NCI-H69 (cell line): ENCODE results near the gene DPYSL3.

ENCODE experiments used
- DNase-seq: peaks from one replicate; lab custom pipeline; 2025; lab: John Stamatoyannopoulos, UW

DPYSL3 gene

GRCh38 chr5:147403651-147404640 lies 105.9 kb downstream of the DPYSL3 start:
- no peak for DNase-seq

DNA sequence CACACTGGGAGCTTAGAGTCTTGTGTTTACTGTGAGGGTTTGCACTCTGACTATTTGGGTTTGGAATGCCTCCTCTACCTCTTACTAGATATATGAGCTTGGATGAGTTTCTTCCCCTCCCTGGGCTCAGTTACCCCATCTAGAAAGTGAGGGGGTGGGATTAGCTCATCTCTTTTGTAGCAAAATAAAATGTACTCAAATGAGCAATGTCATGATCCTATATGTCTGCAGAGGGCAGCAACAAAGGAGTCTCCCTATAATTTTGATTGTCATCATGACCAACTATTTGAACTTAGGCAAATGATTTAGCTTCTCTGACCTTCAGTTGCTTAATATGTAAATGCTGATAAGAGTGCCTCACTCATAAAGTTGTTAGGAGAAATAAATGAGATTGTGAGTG lies 109.0 kb downstream of the DPYSL3 start:
- no peak for DNase-seq

DNA sequence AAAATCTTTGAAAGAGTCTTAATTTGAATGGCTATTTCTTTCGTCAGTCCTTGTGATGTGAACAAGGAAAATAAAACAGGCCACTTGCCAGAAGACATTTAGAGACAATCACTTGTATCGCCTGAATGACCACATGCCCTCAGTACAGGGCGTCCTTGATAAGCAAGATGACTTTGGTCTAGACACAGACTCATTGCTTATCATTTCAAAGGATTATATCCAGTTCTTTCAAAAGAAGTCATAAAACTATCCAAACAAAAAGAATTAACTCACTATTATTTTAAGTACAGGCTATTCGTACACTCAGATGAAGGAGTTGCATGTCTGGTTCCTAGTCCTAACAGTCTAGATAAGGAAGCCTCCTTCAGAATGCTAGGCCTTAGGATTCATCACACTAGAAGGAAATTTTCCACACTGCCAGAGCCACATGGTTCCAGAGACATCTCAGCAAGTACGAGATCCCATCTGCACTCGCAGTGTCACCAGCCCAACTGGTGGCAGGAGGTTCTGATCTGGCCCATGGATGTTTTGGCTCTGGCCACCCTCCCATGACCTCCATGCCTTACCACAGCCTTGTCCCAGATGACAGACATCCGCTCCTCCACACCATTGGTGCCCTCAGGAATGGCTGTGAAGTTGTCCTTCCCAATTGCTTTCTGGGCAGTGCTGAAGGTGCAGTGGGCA lies 109.6 kb downstream of the DPYSL3 start:
- no peak for DNase-seq

GRCh38 chr5:147398860-147399259 lies 111.0 kb downstream of the DPYSL3 start:
- DNase-seq = no peak

GRCh38 chr5:147397616-147398015 lies 112.3 kb downstream of the DPYSL3 start:
- DNase-seq = no peak

DNA sequence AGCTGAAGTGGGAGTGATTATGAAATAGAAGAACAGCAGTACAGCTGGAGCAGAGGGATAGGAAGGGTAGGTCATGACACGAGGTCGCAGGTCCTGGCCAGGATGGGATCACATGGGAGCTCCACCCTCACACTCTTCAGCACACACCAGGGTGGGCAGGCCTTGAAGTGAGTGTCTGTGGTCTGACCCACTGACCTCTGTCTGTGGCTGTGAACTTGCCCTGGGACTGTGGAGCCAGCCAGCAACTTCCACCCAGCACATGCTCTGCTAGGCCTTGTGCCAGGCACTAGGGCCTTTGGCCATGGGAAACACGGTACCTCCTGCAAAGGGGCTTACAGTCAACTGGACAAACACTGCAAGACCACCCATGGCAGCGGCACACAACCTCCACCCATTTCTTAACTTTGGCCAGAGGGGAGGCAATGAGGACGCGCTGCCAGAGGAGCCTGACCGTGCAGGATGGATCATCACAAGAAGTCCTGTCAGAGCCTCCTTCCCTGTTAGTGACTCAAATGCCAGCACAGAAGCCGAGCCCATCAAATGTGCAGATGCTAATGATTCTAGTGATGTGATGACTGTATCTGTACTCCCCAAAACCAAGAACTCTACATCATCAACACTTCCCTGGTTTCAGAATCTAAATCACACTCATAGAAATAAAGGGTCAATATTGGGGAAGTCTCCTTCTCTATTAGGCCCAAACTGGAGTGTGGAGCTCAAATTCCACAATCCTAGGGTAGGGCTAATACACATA lies 113.6 kb downstream of the DPYSL3 start:
- no peak for DNase-seq

DNA sequence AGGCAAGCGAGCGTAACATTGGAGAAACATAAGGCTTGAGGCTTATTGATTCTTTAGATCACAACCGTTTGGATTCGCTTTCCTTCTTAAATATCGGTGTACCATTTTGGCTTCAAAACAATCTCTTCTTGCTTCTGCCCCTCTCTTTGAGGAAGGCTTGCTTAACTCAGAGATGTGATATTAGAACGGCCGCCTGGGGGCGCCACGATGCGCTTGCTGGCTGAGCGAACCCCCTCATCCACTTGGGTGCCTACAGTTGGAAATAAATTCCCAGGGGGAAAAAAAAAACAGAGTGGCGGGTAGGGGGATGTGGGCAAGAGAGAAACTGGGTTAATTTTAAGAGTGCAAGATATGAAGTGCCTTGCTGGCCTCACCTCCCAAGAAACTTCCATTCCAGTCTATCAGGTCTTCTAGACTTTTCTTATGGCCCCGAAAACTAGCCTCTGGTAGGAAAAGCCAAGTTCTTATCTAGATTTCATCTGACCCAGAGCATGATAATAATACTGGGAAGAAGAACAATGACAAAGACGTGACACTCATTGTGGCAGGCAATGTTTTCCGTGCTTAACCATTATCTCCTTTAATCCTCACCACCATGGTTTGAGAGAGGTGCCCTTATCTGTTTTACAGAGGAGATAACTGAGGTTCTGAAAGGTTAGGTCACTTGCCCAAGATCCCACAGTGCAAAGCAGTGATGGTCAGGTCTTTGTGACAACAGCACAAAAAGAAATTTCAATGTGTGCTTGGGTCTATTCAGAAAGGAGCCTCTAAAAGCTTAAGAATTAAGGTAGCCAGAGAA lies 115.8 kb downstream of the DPYSL3 start:
- DNase-seq = peak; percentile 7

- DNase-seq = peak; percentile 17
Observed at GRCh38 chr5:147391781-147392180, 118.1 kb downstream of the DPYSL3 start.

- DNase-seq = no peak
Observed at GRCh38 chr5:147390654-147391225, 119.1 kb downstream of the DPYSL3 start.

DNA sequence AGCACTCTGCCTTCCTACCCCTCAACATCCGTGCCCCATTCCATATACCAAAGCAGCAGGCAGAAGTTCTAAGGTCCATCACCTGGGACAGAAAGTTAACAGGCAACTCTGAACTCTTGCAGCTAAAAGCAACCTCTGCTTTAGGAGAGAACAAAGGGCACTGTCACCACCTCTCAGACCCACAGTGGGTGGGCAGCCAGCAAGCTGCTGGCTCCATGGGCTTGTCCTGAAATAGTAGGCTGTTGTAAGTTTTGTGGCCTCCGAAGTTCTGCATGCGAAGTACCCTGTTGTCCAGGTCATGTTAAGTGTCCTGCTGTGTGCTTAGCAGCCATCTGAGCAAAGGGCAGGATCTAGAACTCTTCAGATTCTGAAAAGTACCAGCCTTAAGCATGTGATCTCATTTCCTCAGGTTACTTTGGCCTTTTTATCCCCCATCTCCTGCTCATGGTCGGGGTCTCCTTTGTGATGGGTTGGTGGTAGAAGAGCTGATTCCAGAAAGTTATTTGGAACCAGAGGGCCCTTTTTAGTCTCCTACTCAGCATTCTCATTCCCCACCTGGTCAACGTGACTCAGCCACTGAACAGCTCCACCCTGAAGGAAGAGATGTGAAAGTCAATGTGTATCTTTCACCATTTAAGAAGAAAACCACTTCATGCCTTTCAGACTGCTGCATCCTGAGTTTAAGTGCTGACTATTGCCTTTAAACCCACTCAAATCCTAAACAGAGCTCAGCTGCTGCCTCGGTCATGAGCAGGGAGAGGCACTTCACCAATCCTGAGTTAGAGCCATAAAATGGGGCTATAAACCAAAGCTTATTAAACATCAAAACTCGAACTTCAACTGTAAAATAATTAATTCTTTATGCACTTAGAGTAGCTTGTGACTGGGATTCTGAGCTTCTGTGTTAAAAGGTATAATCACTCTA lies 121.4 kb downstream of the DPYSL3 start:
- no peak for DNase-seq

GRCh38 chr5:147387109-147387508 lies 122.8 kb downstream of the DPYSL3 start:
- DNase-seq = no peak

- peak; percentile 16 for DNase-seq
Observed at GRCh38 chr5:147384346-147385193, 125.3 kb downstream of the DPYSL3 start.

DNA sequence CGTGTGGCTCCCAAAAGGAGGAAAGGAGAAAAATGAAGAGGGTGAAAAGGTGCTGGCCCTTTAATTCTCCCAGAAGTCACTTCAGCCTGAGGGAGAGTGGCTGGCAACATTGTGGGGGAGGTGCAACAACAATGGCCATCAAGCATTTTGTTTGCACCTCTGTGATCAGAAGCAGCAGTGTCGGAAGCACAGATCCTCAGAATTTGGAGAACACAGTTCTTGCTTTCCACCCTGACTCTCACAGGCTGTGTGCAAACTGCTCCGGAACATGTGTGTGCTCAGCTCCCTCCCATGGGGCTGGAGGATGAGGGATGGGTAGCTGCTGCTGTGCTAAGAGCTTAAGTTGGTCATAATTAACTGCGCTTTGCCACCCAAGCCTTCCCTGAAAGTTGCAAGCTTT lies 127.1 kb downstream of the DPYSL3 start:
- peak; percentile 69 for DNase-seq

DNA sequence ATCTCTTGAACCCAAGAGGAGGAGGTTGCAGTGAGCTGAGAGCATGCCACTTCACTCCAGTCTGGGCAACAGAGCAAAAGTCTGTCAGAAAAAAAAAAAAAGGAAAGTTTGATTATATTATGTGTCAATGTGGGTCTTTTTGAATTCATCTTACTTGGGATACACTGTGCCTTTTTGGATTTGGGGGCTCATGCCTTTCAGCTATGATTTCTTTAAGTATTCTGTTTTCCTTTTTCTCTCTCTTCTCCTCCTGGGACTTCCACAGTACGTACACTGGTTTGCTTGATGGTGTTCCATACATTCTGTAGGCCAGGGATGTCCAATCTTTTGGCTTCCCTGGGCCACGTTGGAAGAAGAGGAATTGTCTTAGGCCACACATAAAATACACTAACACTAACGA lies 128.3 kb downstream of the DPYSL3 start:
- DNase-seq = no peak

- no peak for DNase-seq
Observed at GRCh38 chr5:147377682-147378081, 132.2 kb downstream of the DPYSL3 start.

DNA sequence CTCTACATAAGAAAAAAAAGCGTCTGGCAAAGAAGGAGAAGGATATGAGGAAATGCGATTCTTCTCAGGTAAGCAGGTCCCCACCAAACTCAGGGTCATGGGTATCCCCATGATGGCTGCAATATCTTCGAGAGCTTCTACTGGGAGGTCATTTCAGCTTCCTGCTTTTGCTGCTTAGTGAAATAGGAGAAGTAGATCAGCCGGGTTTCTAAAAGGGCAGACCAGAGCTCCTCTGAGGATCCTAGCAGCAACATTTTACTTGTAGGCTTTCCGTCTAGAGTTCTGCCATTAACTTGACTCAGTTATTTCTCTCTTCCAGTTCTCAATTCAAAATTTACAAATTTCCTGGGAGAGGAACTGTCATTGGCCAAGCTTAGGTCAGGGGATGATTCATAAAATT lies 134.7 kb downstream of the DPYSL3 start:
- DNase-seq = no peak

DNA sequence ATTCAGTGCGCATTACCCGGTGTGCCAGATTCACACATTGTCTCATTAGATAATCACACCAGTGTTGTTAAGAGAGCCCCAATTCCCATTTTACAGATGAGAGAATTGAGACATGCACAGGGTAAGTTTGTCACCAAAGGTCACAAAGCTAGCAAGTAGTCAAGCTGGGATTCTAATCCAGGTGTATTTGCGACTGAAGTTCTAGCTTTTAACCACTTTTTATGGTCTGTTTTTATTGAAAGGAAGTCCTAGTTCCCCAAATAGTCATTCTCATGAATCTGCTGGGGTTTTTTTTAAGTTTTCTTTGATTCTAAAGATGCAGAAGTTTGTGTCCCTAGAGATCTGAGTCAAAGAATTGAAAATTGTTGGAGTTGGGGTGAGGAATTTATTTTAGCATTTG lies 136.5 kb downstream of the DPYSL3 start:
- DNase-seq = no peak

GRCh38 chr5:147372191-147372590 lies 137.7 kb downstream of the DPYSL3 start:
- no peak for DNase-seq

GRCh38 chr5:147371290-147371689 lies 138.6 kb downstream of the DPYSL3 start:
- no peak for DNase-seq
